Gastrocnemius medialis (tissue), 4 donors: ENCODE data around the gene HBD. TPM values are rescaled to one million over a fixed set of nuclear protein-coding genes. Genes with fewer than 3 reads are reported as not detected.

ENCODE experiments used
- ATAC-seq, 2 donors: fragments of 150-250 bp; one replicate each; pipeline ENCODE4 v1.9.1; 2016
- DNase-seq, 2 donors: peaks; one replicate each; pipeline ENCODE4 v3.0.0-alpha.2; 2019
- H3K27ac ChIP-seq, 4 donors: fragments of 200-600 bp; sonication (generic); 1 replicate in 1 of 4; 2 replicates in 3 of 4; pipeline ENCODE4 v1.5.1; 2016 to 2018; ENCODE audit warnings: mild to moderate bottlenecking in 2 of 4, moderate library complexity in 1 of 4
- H3K27me3 ChIP-seq, 3 donors: fragments of 200-600 bp; sonication (generic) in 2 of 3; 1 replicate in 1 of 3; 2 replicates in 2 of 3; pipeline versions ENCODE4 v1.5.1 to v1.6.0; 2016 to 2019; ENCODE audit warnings: mild to moderate bottlenecking in 1 of 3, moderate library complexity in 1 of 3
- H3K36me3 ChIP-seq, 2 donors: fragments of 200-600 bp; sonication (generic) in 1 of 2; one replicate each; pipeline ENCODE4 v1.5.1; 2017 to 2018
- H3K4me1 ChIP-seq, 2 donors: fragments of 200-600 bp; sonication (generic) in 1 of 2; one replicate each; pipeline ENCODE4 v1.5.1; 2016 to 2017; ENCODE audit warnings: mild to moderate bottlenecking in 2 of 2
- H3K4me3 ChIP-seq, 4 donors: fragments of 200-600 bp; sonication (generic) in 3 of 4; 1 replicate in 1 of 4; 2 replicates in 3 of 4; pipeline ENCODE4 v1.5.1; 2016 to 2019; ENCODE audit warnings: mild to moderate bottlenecking in 2 of 4
- H3K9me3 ChIP-seq, 3 donors: fragments of 200-600 bp; sonication (generic) in 2 of 3; 1 replicate in 1 of 3; 2 replicates in 2 of 3; pipeline ENCODE4 v1.5.1; 2016 to 2019
- POLR2A ChIP-seq, 2 donors: fragments of 450-650 bp; IDR thresholded peaks; one replicate each; pipeline ENCODE4 v1.6.1; 2017; ENCODE audit warnings: antibody characterized with exemption in 2 of 2, mild to moderate bottlenecking in 2 of 2, moderate library complexity in 2 of 2
- in situ Hi-C, 4 donors: fragments of 200-750 bp; cut with MboI; loops; one replicate each; pipeline versions ENCODE4 v1.15.0 to v1.8.0; 2017; ENCODE audit warnings: low sequenced_read_pairs in 4 of 4
- intact Hi-C: fragments of 100-400 bp; cut with DNase I; formaldehyde crosslinking; loops from one replicate; pipeline ENCODE4 v1.15.1; 2023; ENCODE audit warnings: low total_unique reads
- total RNA-seq, 4 donors: library from RNA; depleted of rRNA; stranded (reverse); fragments of >200 nt; gene quantifications; one replicate each; pipeline versions ENCODE4 v1.1.0 to v1.2.3, GENCODE V29; 2016
- TF ChIP-seq, protein P1 (sequence below), 5 experiments: fragments of 450-650 bp in 3 of 5; fragments of 200-600 bp in 2 of 5; sonication (generic) in 2 of 5; IDR thresholded peaks in 4 of 5; conservative IDR thresholded peaks in 1 of 5; 1 replicate in 4 of 5; 2 replicates in 1 of 5; pipeline ENCODE4 v1.5.1; 2016 to 2019; ENCODE audit warnings: antibody characterized with exemption in 5 of 5, mild to moderate bottlenecking in 3 of 5, moderate library complexity in 3 of 5

The HBD gene
- total RNA-seq, 4 donors from 2014 or later: not detected

DNA sequence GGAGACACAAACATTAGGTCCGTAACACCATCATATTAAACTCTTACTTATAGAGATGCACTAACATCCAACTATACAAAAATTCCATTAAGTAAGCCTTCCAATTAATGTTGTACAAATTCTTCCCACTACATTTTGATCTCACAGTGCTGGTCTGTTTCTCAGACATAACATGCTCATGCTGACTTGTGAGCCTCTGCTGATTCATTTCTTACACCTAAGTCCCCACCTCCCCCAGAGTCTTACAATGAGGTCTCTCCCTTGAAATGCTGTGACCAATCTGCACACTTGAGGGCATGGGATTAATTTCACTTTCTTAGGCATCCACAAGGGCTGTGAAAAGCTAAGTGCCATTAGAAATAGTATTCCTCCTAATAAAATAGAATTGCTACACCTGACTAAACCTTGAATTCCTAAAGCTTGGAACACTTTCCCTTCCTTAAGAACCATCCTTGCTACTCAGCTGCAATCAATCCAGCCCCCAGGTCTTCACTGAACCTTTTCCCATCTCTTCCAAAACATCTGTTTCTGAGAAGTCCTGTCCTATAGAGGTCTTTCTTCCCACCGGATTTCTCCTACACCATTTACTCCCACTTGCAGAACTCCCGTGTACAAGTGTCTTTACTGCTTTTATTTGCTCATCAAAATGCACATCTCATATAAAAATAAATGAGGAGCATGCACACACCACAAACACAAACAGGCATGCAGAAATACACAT is 13.3 kb upstream of the HBD start:
- DNase-seq: no peak
- no peaks in the 10 kb centered on the region for H3K27me3 ChIP-seq
- H3K4me3 ChIP-seq: no peak overlapping the region
- no peak for ATAC-seq
- TF ChIP-seq POLR2A (IDR thresholded peaks at IDR 0.05): no peak
- TF ChIP-seq, protein P1, sequence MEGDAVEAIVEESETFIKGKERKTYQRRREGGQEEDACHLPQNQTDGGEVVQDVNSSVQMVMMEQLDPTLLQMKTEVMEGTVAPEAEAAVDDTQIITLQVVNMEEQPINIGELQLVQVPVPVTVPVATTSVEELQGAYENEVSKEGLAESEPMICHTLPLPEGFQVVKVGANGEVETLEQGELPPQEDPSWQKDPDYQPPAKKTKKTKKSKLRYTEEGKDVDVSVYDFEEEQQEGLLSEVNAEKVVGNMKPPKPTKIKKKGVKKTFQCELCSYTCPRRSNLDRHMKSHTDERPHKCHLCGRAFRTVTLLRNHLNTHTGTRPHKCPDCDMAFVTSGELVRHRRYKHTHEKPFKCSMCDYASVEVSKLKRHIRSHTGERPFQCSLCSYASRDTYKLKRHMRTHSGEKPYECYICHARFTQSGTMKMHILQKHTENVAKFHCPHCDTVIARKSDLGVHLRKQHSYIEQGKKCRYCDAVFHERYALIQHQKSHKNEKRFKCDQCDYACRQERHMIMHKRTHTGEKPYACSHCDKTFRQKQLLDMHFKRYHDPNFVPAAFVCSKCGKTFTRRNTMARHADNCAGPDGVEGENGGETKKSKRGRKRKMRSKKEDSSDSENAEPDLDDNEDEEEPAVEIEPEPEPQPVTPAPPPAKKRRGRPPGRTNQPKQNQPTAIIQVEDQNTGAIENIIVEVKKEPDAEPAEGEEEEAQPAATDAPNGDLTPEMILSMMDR (IDR thresholded peaks at IDR 0.05 in 4 of 5, conservative IDR thresholded peaks at IDR 0.05 in 1 of 5): no peak
- no peaks in the 10 kb centered on the region for H3K4me1 ChIP-seq
- in situ Hi-C loops (no loop called here), intact Hi-C loops (no loop called here)
- H3K36me3 ChIP-seq: no peaks in the 10 kb centered on the region
- H3K27ac ChIP-seq: no peak overlapping the region
- no peaks in the 10 kb centered on the region for H3K9me3 ChIP-seq

DNA sequence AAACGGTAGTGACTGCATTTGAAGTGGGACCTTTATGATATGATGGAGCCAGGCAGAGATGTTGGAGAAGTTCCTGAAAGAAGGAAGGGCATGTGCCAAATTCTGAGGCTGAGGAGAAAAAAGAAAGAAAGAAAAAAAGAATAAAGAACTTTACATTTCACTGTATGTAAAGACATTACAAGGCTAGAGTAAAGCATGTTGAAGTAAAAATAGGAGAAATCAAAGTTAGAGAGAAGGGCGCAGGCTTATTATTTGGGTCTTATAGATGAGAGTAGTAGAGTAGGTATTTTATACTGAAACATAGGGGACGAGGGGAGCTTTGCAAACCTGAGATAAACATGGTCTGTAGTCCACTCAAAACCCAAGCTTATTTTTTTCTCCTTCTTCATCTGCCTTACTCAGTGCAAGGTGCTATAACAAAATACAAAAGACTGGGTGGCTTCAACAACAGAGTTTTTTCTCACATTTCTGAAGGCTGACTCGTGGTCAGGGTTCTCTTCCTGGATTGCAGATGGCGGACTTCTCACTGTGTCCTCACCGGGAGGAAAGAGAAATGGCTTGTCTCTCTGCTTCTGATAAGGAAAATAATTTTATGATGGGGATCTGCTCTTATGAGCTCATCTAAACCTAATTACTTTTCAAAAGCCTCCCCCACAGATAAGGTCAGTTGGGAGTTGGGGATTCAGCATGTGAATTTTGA is 12.6 kb upstream of the HBD start:
- no peak for TF ChIP-seq POLR2A (IDR thresholded peaks at IDR 0.05)
- TF ChIP-seq, protein P1 (IDR thresholded peaks at IDR 0.05 in 4 of 5, conservative IDR thresholded peaks at IDR 0.05 in 1 of 5): no peak
- no peak for ATAC-seq

DNA sequence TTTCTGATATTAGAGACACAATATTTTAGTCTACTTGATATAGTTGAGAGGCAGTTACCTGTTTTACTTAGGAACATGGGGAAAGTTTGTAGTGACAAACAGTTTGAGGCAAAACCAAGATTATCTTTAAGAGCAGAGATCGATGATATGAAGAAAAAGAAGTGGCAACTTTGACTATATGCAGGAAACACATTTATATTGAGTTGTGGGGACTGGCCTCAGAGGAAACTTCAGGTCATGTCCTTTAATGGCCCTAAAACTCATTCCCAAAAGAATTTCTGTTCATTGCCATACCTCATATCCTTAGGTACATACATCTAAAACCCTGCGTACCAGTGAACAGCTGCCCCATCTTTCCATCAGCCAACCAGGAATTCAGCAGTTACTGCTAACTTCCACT is 10.9 kb upstream of the HBD start:
- in situ Hi-C loops: no loop called here

More for the DNA sequence above, 12.6 kb upstream of the HBD start:
- no peaks in the 10 kb centered on the region for H3K36me3 ChIP-seq
- in situ Hi-C loops (no loop called here), intact Hi-C loops (no loop called here)
- no peak for DNase-seq
- no peaks in the 10 kb centered on the region for H3K4me1 ChIP-seq
- no peak overlapping the region for H3K4me3 ChIP-seq
- H3K27ac ChIP-seq: no peak overlapping the region
- no peaks in the 10 kb centered on the region for H3K27me3 ChIP-seq
- H3K9me3 ChIP-seq: no peaks in the 10 kb centered on the region

DNA sequence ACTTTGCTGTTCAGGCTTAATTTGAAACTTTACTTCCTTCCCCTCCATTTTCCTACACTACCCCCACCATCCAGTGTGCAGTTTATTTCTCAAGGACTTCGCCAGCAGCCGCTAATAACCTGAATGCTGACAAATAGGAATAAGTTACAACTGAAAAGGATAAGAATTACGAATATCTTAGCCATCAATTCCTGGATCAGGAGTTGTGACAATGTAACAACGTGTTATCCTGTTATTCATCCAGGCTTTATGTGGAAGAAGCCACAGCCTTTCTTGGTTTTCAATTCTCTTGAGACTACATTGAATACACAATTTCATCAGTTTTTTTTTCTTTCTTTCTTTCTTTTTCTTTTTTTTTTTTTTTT is 9.5 kb upstream of the HBD start:
- Histone ChIP-seq H3K4me3 (no peak overlapping the region), H3K36me3 (no peaks in the 10 kb centered on the region), H3K4me1 (no peaks in the 10 kb centered on the region), H3K27me3 (no peaks in the 10 kb centered on the region), H3K9me3 (no peaks in the 10 kb centered on the region), H3K27ac (no peak overlapping the region)
- DNase-seq (no peak), ATAC-seq (no peak)
- TF ChIP-seq POLR2A (IDR thresholded peaks at IDR 0.05): no peak
- TF ChIP-seq, protein P1 (IDR thresholded peaks at IDR 0.05 in 4 of 5, conservative IDR thresholded peaks at IDR 0.05 in 1 of 5): no peak
- in situ Hi-C loops (no loop called here), intact Hi-C loops (no loop called here)

More for the DNA sequence above, 10.9 kb upstream of the HBD start:
- Histone ChIP-seq H3K4me3 (no peak overlapping the region), H3K27me3 (no peaks in the 10 kb centered on the region), H3K4me1 (no peaks in the 10 kb centered on the region), H3K36me3 (no peaks in the 10 kb centered on the region), H3K9me3 (no peaks in the 10 kb centered on the region), H3K27ac (no peak overlapping the region)
- no peak for DNase-seq
- no peak for TF ChIP-seq POLR2A (IDR thresholded peaks at IDR 0.05)
- TF ChIP-seq, protein P1 (IDR thresholded peaks at IDR 0.05 in 4 of 5, conservative IDR thresholded peaks at IDR 0.05 in 1 of 5): no peak
- ATAC-seq: no peak
- intact Hi-C loops: no loop called here
